HepG2 (cell line): ENCODE results near the gene PTK7. TPM values are rescaled to one million over a fixed set of nuclear protein-coding genes. Genes with fewer than 3 reads are reported as not detected.
A peak's percentile ranks its signal among the peaks of the same experiment; 100 is the strongest.

ENCODE experiments used
- ATAC-seq: fragments of 200-7000 bp; cut with Tn5 transposase; 3 replicates; pipeline ENCODE4 v1.9.1; 2020; ENCODE audit warnings: mild to moderate bottlenecking, moderate library complexity
- BruUV-seq: library from RNA; stranded (reverse); fragments of 400-500 nt; replicated peaks from 2 replicates; lab custom pipeline; 2021; lab: Mats Ljungman, UMichigan
- CTCF ChIA-PET: fragments of 300-600 bp; formaldehyde crosslinking; extraction: SDS; loops from one replicate; lab custom pipeline; 2021; ENCODE audit warnings: low total read pairs, inconsistent platforms, low intra/inter-chr PET ratio; lab: Yijun Ruan, JAX
- POLR2A ChIA-PET: fragments of 350-600 bp; sonication (Branson Sonifier 250); formaldehyde crosslinking; loops from one replicate; lab custom pipeline; 2020; ENCODE audit warnings: antibody characterized with exemption, inconsistent platforms; lab: Yijun Ruan, JAX
- DNase-seq: peaks from one replicate; pipeline ENCODE4 v3.0.0-alpha.2; 2015; ENCODE audit warnings: low spot score
- FAIRE-seq: peaks from 3 replicates; lab custom pipeline; 2011; peaks lifted over from hg19 to GRCh38; lab: Jason Lieb, UNC
- H2AFZ ChIP-seq: one replicate; pipeline ENCODE4 v1.6.1; 2011; ENCODE audit warnings: low read length, inconsistent platforms
- H3K27ac ChIP-seq: fragments of 300-600 bp; 3 replicates; pipeline ENCODE4 v1.8.0; 2011; ENCODE audit warnings: mixed run types, mild to moderate bottlenecking, mixed read lengths, low read length, inconsistent platforms; ENCODE audit not compliant: insufficient read depth; ENCODE audit errors: extremely low read length
- H3K27me3 ChIP-seq, 2 experiments: fragments of 200-600 bp in 1 of 2; 2 replicates in 1 of 2; 3 replicates in 1 of 2; pipeline versions ENCODE4 v1.6.0 to v1.8.0; 2011; ENCODE audit warnings: low read length in 2 of 2, mild to moderate bottlenecking in 2 of 2, moderate library complexity in 2 of 2, inconsistent platforms in 1 of 2; ENCODE audit not compliant: insufficient read depth in 2 of 2, control insufficient read depth in 1 of 2
- H3K36me3 ChIP-seq, 2 experiments: fragments of 200-600 bp in 1 of 2; replicated peaks in 1 of 2; 2 replicates in 1 of 2; 3 replicates in 1 of 2; pipeline versions ENCODE4 v1.5.1 to v1.8.0; 2011; ENCODE audit warnings: low read length in 2 of 2, inconsistent platforms in 1 of 2; ENCODE audit not compliant: insufficient read depth in 2 of 2, control insufficient read depth in 1 of 2
- H3K4me1 ChIP-seq: 2 replicates; pipeline ENCODE4 v1.5.1; 2012; ENCODE audit warnings: low read length, inconsistent platforms; ENCODE audit not compliant: insufficient read depth
- H3K4me2 ChIP-seq: 2 replicates; pipeline ENCODE4 v1.6.0; 2011; ENCODE audit warnings: low read depth, low read length, inconsistent platforms
- H3K4me3 ChIP-seq, 3 experiments: fragments of 200-600 bp in 1 of 3; sonication (generic), shearing (Covaris generic) in 1 of 3; replicated peaks in 1 of 3; 2 replicates each; pipeline ENCODE4 v1.5.1; 2011 to 2016; ENCODE audit warnings: low read length in 3 of 3, inconsistent platforms in 2 of 3, low read depth in 2 of 3, mild to moderate bottlenecking in 2 of 3, control low read depth in 1 of 3, mixed read lengths in 1 of 3; ENCODE audit not compliant: insufficient read depth in 1 of 3
- H3K79me2 ChIP-seq: one replicate; pipeline ENCODE4 v1.6.1; 2011; ENCODE audit warnings: low read length, inconsistent platforms; ENCODE audit not compliant: insufficient read depth
- H3K9ac ChIP-seq: 2 replicates; pipeline ENCODE4 v1.6.0; 2011; ENCODE audit warnings: mild to moderate bottlenecking, low read depth, low read length, inconsistent platforms; ENCODE audit not compliant: insufficient read depth
- H3K9me3 ChIP-seq: 2 replicates; pipeline ENCODE4 v1.5.1; 2012; ENCODE audit warnings: mild to moderate bottlenecking, low read length
- H4K20me1 ChIP-seq: 2 replicates; pipeline ENCODE4 v1.6.0; 2011; ENCODE audit warnings: inconsistent platforms, mild to moderate bottlenecking, low read length, moderate library complexity; ENCODE audit not compliant: insufficient read depth
- CHD2 ChIP-seq: IDR thresholded peaks from 2 replicates; pipeline ENCODE4 v1.6.1; 2011; ENCODE audit warnings: low read depth, low read length, improper control_type of control experiment
- KLF13 ChIP-seq: sonication (generic); formaldehyde crosslinking; IDR thresholded peaks from 2 replicates; pipeline ENCODE4 v1.4.0; 2020; ENCODE audit warnings: mild to moderate bottlenecking, missing genetic modification reagents
- ZNF224 ChIP-seq: sonication (generic); formaldehyde crosslinking; IDR thresholded peaks from 2 replicates; pipeline ENCODE4 v1.5.0; 2020; ENCODE audit warnings: mild to moderate bottlenecking, missing genetic modification reagents
- ZNF317 ChIP-seq: sonication (generic); formaldehyde crosslinking; IDR thresholded peaks from 2 replicates; pipeline ENCODE4 v1.5.0; 2020; ENCODE audit warnings: mild to moderate bottlenecking, missing genetic modification reagents
- WGBS: methylation state at CpG from one replicate; pipeline ENCODE4 v1.1.6; 2017; ENCODE audit warnings: low lambda C conversion rate; 5-methylcytosine and 5-hydroxymethylcytosine counted together
- in situ Hi-C: cut with HindIII; loops from 2 replicates; pipeline ENCODE4 v1.10.0; 2017; ENCODE audit warnings: low pct_unique_long_range_greater_than_20kb; ENCODE audit not compliant: extremely low pct_ligation_motif_present
- intact Hi-C: fragments of 100-400 bp; cut with micrococcal nuclease; formaldehyde crosslinking; loops from one replicate; pipeline ENCODE4 v1.10.0; 2022; ENCODE audit not compliant: unreplicated experiment
- polyA plus RNA-seq, 8 experiments: library from polyadenylated mRNA; depleted of rRNA in 3 of 8; stranded (reverse) in 7 of 8; unstranded in 1 of 8; fragments of >200 nt; fragmentation: Illumina TruSeq in 4 of 8; extraction: Trizol in 4 of 8; gene quantifications; 2 replicates each; pipeline versions ENCODE4 v1.2.1 to v1.2.3, GENCODE V29; 2011 to 2016; ENCODE audit warnings: low read depth in 4 of 8, missing spikeins in 1 of 8, mixed read lengths in 1 of 8; ENCODE audit not compliant: insufficient read depth in 1 of 8
- total RNA-seq, 5 experiments: library from RNA; depleted of rRNA; stranded (reverse); fragments of >200 nt; fragmentation: Illumina TruSeq; extraction: Trizol; gene quantifications; 2 replicates each; pipeline ENCODE4 v1.2.3, GENCODE V29; 2016; ENCODE audit warnings: low read depth in 1 of 5
- TF ChIP-seq, protein P1 (sequence below): sonication (generic); formaldehyde crosslinking; IDR thresholded peaks from 2 replicates; pipeline ENCODE4 v1.4.0; 2020; ENCODE audit warnings: missing genetic modification reagents

Gene PTK7
- total and polyA plus RNA-seq, 2 of the 13 experiments (the other 11 are each of a cell fraction or from before 2014, with no cell fraction given): 98.5 to 99.8 TPM

DNA sequence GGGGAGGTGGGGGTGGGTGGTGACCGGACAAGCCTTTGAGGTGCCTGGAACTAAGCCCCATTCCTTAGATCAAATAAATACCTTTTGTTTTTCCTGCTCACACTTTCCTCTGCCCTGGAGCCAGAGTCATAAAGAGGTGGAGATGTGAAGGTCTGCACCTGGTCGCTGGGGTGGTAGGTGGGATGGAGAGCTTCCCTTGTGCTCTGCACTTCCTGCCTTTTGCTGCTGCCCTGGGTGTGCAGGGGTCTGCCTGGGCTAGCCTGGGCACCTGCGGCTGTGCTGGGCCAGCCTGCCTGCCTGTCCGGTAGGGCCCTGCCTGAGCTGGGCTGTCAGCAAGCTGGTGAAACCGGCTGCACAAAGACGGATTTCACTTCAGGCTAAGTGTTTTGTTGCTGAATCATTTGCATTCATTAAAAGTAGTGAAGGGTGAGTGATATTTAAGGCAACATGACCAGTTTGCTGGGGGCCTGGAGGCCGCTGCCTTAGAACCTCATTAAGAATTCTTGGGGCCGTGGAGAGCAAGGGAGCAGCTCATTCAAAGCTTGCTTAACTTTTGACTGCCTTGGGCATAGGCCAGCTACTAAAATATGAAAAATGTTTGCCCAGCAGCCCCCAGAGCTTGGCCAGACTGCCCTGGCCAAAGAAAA, 20.5 kb downstream of the PTK7 start (continued):
- no peak for TF ChIP-seq ZNF224 (CRISPR knock-in tag)
- no peak for TF ChIP-seq CHD2
- 0 out of 2 replicates have a peak, but pooled peaks have one; percentile 39 for TF ChIP-seq KLF13 (CRISPR knock-in tag)

DNA sequence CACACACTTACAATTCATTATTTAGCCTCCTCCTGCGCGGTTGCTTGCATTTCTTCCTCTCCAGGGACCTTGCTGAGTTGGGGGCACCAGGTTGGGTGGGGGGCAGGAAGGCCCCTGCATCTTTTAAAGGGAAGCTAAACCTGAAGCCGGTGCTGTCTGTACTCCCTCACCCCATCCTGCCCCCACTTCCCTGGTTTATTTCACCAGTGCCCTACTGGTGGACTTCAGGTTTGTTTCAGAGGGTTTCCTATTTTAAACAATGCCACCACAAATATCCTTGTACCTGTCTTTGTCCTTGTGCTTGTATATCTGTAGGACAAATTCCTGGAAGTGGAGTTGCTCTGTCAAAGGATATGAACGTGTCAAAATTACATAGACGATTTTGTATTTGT, 21.0 kb downstream of the PTK7 start:
- intact Hi-C loops (no loop called here), in situ Hi-C loops (no loop called here)
- FAIRE-seq (no peak), ATAC-seq (0 out of 3 replicates have a peak, but pooled peaks have one; percentile 3), DNase-seq (no peak)
- BruUV-seq: no TSS peak
- POLR2A ChIA-PET: interaction anchor here (1.1 to 3.5 kb wide), 5 partner anchors 15 to 168 kb away, joined by 3 to 22 read pairs (median 3); partner anchors contain the start of genes CNPY3, KLC4 and MRPL2
- Histone ChIP-seq H3K27me3 (no peaks in the 10 kb centered on the region; a peak in 1 of 5 replicates), H3K9me3 (no peaks in the 10 kb centered on the region), H4K20me1 (no peaks in the 10 kb centered on the region), H3K27ac (peak overlapping the region; percentile 41), H3K36me3 (no peaks in the 10 kb centered on the region), H3K9ac (0 out of 2 replicates have a peak overlapping the region, but pooled peaks have one; percentile 45), H3K79me2 (peaks cover 73% of the 10 kb centered on the region), H2AFZ (no peak overlapping the region), H3K4me1 (peaks cover 58% of the 10 kb centered on the region), H3K4me3 (peak overlapping the region in 1 of 3 experiments; percentile 42; a peak in 1 of 6 replicates), H3K4me2 (peak overlapping the region; percentile 67)
- WGBS: 49% methylated on average over 5 of the region's 5 CpGs
- TF ChIP-seq, protein P1, sequence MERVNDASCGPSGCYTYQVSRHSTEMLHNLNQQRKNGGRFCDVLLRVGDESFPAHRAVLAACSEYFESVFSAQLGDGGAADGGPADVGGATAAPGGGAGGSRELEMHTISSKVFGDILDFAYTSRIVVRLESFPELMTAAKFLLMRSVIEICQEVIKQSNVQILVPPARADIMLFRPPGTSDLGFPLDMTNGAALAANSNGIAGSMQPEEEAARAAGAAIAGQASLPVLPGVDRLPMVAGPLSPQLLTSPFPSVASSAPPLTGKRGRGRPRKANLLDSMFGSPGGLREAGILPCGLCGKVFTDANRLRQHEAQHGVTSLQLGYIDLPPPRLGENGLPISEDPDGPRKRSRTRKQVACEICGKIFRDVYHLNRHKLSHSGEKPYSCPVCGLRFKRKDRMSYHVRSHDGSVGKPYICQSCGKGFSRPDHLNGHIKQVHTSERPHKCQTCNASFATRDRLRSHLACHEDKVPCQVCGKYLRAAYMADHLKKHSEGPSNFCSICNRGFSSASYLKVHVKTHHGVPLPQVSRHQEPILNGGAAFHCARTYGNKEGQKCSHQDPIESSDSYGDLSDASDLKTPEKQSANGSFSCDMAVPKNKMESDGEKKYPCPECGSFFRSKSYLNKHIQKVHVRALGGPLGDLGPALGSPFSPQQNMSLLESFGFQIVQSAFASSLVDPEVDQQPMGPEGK (CRISPR knock-in tag): peak; percentile 39; the same call in 1 of the 2 replicates
- no peak for TF ChIP-seq ZNF317 (CRISPR knock-in tag)
- CTCF ChIA-PET: no interaction called here
